Right lobe of liver (tissue), 4 donors: ENCODE results near the gene ATP1B3.

Source experiments
- CTCF ChIP-seq, 4 donors: fragments of 200-600 bp in 3 of 4; fragments of 450-650 bp in 1 of 4; IDR thresholded peaks; one replicate each; pipeline versions ENCODE4 v1.5.1 to v1.8.0; 2016 to 2022; ENCODE audit warnings: antibody characterized with exemption in 4 of 4, mild to moderate bottlenecking in 2 of 4
- POLR2A ChIP-seq: fragments of 450-650 bp; IDR thresholded peaks from one replicate; pipeline ENCODE4 v1.6.1; 2017; ENCODE audit warnings: antibody characterized with exemption, mild to moderate bottlenecking
- donor health status: DM: no; HTN: no; CAD: no.
- donor health status: DM: no; HTN: no; CAD: no.
- donor health status: DM: no; HTN: yes; CAD: no.

GRCh38 chr3:141876891-141877621, 613 bp downstream of the ATP1B3 start:
- TF ChIP-seq CTCF (IDR thresholded peaks at IDR 0.05) (no peak), POLR2A (no peak)
